Tibial nerve (tissue), 3 donors: ENCODE measurements around the gene STAT1.

Experiments
- POLR2A ChIP-seq, 2 donors: fragments of 450-650 bp; IDR thresholded peaks; one replicate each; pipeline ENCODE4 v1.6.1; 2017; ENCODE audit warnings: antibody characterized with exemption in 2 of 2, mild to moderate bottlenecking in 2 of 2, moderate library complexity in 2 of 2
- TF ChIP-seq, protein P1 (sequence below), 5 experiments: fragments of 200-600 bp in 3 of 5; fragments of 450-650 bp in 2 of 5; sonication (generic) in 3 of 5; IDR thresholded peaks; one replicate each; pipeline ENCODE4 v1.5.1; 2016 to 2019; ENCODE audit warnings: antibody characterized with exemption in 5 of 5, mild to moderate bottlenecking in 3 of 5, moderate library complexity in 2 of 5

DNA sequence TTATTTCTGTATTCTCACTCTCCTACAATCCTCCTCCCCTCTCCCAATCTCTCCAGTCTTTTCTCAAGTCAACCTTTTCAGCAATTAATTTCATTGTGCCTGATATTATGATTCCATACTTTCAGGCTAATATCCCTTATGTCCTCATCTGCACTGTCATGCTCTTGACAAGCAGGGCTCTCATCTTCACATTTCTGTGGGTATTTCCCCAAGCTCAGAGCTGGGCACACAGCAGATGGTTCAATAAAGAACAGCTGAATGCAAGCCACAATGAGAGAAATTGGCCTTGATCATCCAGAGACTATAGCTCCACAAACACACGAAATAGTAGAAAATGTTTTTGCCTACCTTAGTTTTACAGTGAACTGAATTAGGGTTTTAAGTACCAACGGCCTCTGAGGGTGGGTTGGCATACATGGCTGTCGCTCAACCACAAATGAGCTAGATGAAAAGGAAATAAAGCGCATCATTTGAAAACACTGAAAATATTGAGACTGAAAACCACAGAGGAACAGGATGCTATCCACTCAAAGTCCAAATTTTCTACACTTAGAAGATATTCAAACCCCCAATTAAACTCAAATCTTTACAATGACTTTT, 47.5 kb upstream of the STAT1 start:
- TF ChIP-seq, protein P1, sequence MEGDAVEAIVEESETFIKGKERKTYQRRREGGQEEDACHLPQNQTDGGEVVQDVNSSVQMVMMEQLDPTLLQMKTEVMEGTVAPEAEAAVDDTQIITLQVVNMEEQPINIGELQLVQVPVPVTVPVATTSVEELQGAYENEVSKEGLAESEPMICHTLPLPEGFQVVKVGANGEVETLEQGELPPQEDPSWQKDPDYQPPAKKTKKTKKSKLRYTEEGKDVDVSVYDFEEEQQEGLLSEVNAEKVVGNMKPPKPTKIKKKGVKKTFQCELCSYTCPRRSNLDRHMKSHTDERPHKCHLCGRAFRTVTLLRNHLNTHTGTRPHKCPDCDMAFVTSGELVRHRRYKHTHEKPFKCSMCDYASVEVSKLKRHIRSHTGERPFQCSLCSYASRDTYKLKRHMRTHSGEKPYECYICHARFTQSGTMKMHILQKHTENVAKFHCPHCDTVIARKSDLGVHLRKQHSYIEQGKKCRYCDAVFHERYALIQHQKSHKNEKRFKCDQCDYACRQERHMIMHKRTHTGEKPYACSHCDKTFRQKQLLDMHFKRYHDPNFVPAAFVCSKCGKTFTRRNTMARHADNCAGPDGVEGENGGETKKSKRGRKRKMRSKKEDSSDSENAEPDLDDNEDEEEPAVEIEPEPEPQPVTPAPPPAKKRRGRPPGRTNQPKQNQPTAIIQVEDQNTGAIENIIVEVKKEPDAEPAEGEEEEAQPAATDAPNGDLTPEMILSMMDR (IDR thresholded peaks at IDR 0.05): no peak
- no peak for TF ChIP-seq POLR2A (IDR thresholded peaks at IDR 0.05)
